AG09309 (cell line): ENCODE data around the gene HOXA6.

Experiments used
- DNase-seq: peaks from one replicate; pipeline ENCODE4 v3.0.0-alpha.2; 2010; ENCODE audit warnings: low read depth
- H3K4me3 ChIP-seq: 2 replicates; pipeline ENCODE4 v1.5.1; 2011; ENCODE audit warnings: mild to moderate bottlenecking, low read depth, low read length, moderate library complexity; ENCODE audit not compliant: control insufficient read depth
- CTCF ChIP-seq: IDR thresholded peaks from 2 replicates; pipeline ENCODE4 v1.5.1; 2011; ENCODE audit warnings: mild to moderate bottlenecking, low read depth, low read length, inconsistent platforms; ENCODE audit not compliant: insufficient read depth, control insufficient read depth; ENCODE audit errors: missing control alignments

The HOXA6 gene

DNA sequence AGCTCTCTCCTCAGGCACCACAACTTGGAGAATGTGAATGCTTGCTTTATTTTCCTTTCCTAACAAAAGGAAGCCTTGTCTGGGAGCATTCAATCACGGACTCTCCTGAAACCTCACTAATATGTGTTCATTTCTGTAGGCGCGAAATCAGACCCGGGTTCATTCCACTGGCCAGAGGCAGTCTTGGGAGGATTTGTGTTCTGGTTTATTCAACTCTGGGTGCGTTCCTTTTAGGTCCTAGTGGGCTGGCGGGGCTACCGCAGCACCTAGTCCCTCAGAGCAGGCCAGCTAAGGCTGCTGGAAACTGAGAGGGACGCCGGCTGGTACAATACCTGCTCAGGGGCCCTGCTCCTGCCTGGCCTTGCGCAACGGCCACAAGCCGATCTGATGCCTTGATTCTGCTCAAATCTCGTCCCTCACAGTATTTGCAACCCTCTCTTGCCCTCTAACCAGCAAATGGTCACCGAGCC, 24.5 kb downstream of the HOXA6 start:
- no peak for DNase-seq
- TF ChIP-seq CTCF: no peak
- H3K4me3 ChIP-seq: no peak overlapping the region

DNA sequence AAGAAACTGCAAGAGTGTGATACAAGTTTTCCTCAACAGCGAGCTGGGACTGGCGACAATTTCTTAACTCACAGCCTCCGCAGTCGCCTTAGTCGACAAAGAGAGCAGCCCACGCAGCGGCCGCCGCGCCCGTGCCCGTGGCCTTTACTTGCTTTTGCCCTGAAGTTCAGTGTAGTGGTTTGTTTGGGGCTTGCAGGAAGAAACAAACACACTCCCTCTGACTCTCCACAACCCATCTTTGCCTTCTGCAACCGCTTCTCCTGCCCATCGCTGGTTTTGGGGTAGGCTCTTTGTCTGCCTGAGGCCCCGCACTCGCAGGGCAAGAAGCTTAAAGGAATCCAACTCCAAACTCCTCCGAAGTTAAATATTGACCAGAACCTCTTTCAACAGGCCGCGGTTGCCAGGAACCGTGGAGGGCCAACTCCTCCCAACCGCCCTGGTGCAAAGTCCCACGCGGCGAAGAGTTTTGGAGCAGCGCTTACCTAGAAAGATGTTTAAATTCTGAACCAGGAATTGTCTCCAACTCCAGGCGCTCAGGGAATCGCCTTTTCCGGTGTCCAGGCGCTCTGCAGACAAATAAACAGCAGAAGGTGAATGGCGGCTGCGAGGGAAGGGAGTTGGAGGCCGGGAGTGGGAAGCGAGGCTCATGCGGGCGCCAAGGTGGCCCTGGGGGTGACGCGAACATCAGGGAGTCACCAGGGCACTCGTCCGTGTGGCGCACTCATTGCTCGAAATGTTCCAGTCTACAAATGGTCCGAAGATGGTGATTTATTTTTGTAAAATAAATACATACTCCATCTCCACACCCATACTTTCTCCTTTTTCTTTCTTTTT, 25.3 kb downstream of the HOXA6 start:
- H3K4me3 ChIP-seq: no peak overlapping the region
- no peak for TF ChIP-seq CTCF
- DNase-seq: no peak

- no peak overlapping the region for H3K4me3 ChIP-seq
- no peak for TF ChIP-seq CTCF
- no peak for DNase-seq
Measured at GRCh38 chr7:27121684-27122076, 25.9 kb downstream of the HOXA6 start.

DNA sequence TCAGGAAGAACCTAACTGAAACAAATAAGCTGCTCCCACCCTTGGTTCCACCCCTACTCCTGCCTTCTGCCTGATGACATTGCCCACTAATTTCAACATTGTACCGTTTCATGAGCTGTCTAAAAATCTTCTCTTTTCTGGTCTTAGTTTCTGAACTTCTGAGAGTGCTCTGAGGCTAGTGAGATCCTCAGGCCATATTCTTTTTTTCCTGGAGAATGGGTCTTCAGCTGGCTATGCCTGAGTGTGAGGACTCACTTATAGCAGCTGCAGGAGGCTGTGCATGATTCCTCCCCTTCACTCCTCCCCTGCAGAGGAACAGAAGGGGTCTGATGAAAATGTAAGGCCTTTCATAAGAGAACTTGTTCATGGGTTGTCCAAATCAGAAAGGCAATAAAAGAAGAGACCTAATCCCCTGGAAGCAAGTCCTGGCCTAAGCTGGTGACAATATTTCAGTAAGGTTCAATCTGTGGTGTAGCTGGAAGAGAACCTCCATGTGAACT, 28.1 kb downstream of the HOXA6 start:
- TF ChIP-seq CTCF: no peak
- no peak for DNase-seq
- no peak overlapping the region for H3K4me3 ChIP-seq

DNA sequence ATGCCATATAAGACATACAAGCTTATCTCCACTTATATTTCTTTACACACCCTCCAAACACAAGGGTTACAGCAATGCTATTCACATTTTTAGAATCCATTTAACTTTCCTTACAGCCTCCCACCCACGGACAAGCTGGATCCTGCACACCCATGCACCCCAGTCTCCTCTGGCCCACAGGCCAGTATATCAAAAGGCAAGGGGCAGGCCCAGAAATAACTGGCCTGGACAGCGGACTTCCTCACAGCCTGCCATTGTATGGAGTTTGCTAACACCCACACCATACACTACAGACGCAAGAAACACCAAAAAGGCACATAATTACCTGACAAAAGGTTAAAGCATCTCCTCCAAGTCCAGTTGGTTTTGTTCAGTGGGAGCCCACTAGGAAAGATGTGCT, 29.0 kb downstream of the HOXA6 start:
- no peak for TF ChIP-seq CTCF
- H3K4me3 ChIP-seq: no peak overlapping the region
- no peak for DNase-seq

- H3K4me3 ChIP-seq: no peak overlapping the region
- no peak for DNase-seq
- TF ChIP-seq CTCF: no peak
Measured at GRCh38 chr7:27117887-27118491, 29.6 kb downstream of the HOXA6 start.
